K562 (cell line): ENCODE measurements around the gene NET1. TPM values are rescaled to one million over a fixed set of nuclear protein-coding genes. Genes with fewer than 3 reads are reported as not detected.

Experiments used
- ASH1L ChIP-seq: fragments of 450-650 bp; IDR thresholded peaks from 2 replicates; pipeline ENCODE4 v1.6.1; 2018; ENCODE audit warnings: borderline replicate concordance, mild to moderate bottlenecking, low read depth; ENCODE audit not compliant: partially characterized antibody
- BCLAF1 ChIP-seq, 2 experiments: fragments of 450-650 bp in 1 of 2; IDR thresholded peaks; 2 replicates each; pipeline ENCODE4 v1.6.1; 2011 to 2017; ENCODE audit warnings: low read depth in 2 of 2, antibody characterized with exemption in 1 of 2, borderline replicate concordance in 1 of 2, low read length in 1 of 2, mild to moderate bottlenecking in 1 of 2, mixed read lengths in 1 of 2; ENCODE audit not compliant: control insufficient read depth in 1 of 2
- DIDO1 ChIP-seq: fragments of 450-650 bp; IDR thresholded peaks from 2 replicates; pipeline ENCODE4 v1.6.1; 2016; ENCODE audit warnings: low read depth, missing biosample characterization, missing genetic modification characterization
- GTF2F1 ChIP-seq: IDR thresholded peaks from 2 replicates; pipeline ENCODE4 v1.6.1; 2011; ENCODE audit warnings: low read depth, low read length, improper control_type of control experiment
- MAFF ChIP-seq: IDR thresholded peaks from 2 replicates; pipeline ENCODE4 v1.6.1; 2012; ENCODE audit warnings: low read length, improper control_type of control experiment
- MEF2A ChIP-seq: IDR thresholded peaks from 2 replicates; pipeline ENCODE4 v1.6.1; 2011; ENCODE audit warnings: low read depth, mild to moderate bottlenecking, low read length, moderate library complexity; ENCODE audit not compliant: control insufficient read depth
- NKRF ChIP-seq: fragments of 450-650 bp; IDR thresholded peaks from 2 replicates; pipeline ENCODE4 v1.6.1; 2016; ENCODE audit warnings: borderline replicate concordance
- NR4A1 ChIP-seq, 2 experiments: fragments of 250-450 bp in 1 of 2; fragments of 450-650 bp in 1 of 2; sonication (Bioruptor Pico) in 1 of 2; IDR thresholded peaks; 2 replicates each; pipeline versions ENCODE4 v1.4.0 to v1.6.1; 2016 to 2020; ENCODE audit warnings: mild to moderate bottlenecking in 2 of 2, missing compliant biosample characterization in 1 of 2, missing genetic modification characterization in 1 of 2, moderate library complexity in 1 of 2
- PML ChIP-seq: IDR thresholded peaks from 2 replicates; pipeline ENCODE4 v1.6.1; 2012; ENCODE audit warnings: low read length, inconsistent platforms
- RBM14 ChIP-seq: fragments of 200-400 bp; formaldehyde crosslinking; IDR thresholded peaks from 2 replicates; pipeline ENCODE4 v1.6.1; 2018; ENCODE audit warnings: low read depth, mild to moderate bottlenecking, low read length, moderate library complexity, borderline replicate concordance; ENCODE audit not compliant: insufficient read depth
- RCOR1 ChIP-seq, 2 experiments: IDR thresholded peaks; 2 replicates each; pipeline ENCODE4 v1.6.1; 2012; ENCODE audit warnings: low read depth in 2 of 2, low read length in 2 of 2, borderline replicate concordance in 1 of 2, improper control_type of control experiment in 1 of 2
- SMARCA5 ChIP-seq: fragments of 450-650 bp; IDR thresholded peaks from 2 replicates; pipeline ENCODE4 v1.6.1; 2016
- SP2 ChIP-seq: IDR thresholded peaks from 2 replicates; pipeline ENCODE4 v1.6.1; 2011; ENCODE audit warnings: mild to moderate bottlenecking, low read depth, low read length, moderate library complexity; ENCODE audit not compliant: poor library complexity, severe bottlenecking; ENCODE audit errors: extremely low read depth
- STAT5A ChIP-seq: IDR thresholded peaks from 2 replicates; pipeline ENCODE4 v1.6.1; 2012; ENCODE audit warnings: low read length, inconsistent platforms, borderline replicate concordance
- TRIM25 ChIP-seq: fragments of 450-650 bp; IDR thresholded peaks from 2 replicates; pipeline ENCODE4 v1.7.0; 2016; ENCODE audit warnings: borderline replicate concordance
- U2AF2 ChIP-seq: fragments of 200-400 bp; formaldehyde crosslinking; optimal IDR thresholded peaks from 2 replicates; pipeline ENCODE3; 2017; ENCODE audit warnings: low read depth, mild to moderate bottlenecking, low read length
- ZFPM2 ChIP-seq: fragments of 250-450 bp; sonication (Bioruptor Pico); IDR thresholded peaks from 2 replicates; pipeline ENCODE4 v1.5.1; 2022; ENCODE audit warnings: mild to moderate bottlenecking
- ZNF184 ChIP-seq: sonication (generic); formaldehyde crosslinking; IDR thresholded peaks from 2 replicates; pipeline ENCODE4 v1.5.0; 2020; ENCODE audit warnings: missing genetic modification reagents
- ZNF57 ChIP-seq: fragments of 450-650 bp; formaldehyde crosslinking; IDR thresholded peaks from 2 replicates; pipeline ENCODE4 v1.4.0; 2020; ENCODE audit warnings: mild to moderate bottlenecking, moderate library complexity
- ZNF584 ChIP-seq: fragments of 200-800 bp; sonication (Bioruptor generic); IDR thresholded peaks from 2 replicates; pipeline ENCODE4 v1.6.1; 2016; ENCODE audit warnings: low read depth, mild to moderate bottlenecking, missing genetic modification characterization, missing compliant biosample characterization
- ZNF778 ChIP-seq: fragments of 450-650 bp; formaldehyde crosslinking; IDR thresholded peaks from 2 replicates; pipeline ENCODE4 v1.4.0; 2020; ENCODE audit warnings: mild to moderate bottlenecking, moderate library complexity
- polyA plus RNA-seq, 8 experiments: library from polyadenylated mRNA; depleted of rRNA in 4 of 8; stranded (reverse) in 5 of 8; unstranded in 3 of 8; fragments of >200 nt; fragmentation: Nextera tagmentation in 2 of 8; fragmentation: Illumina TruSeq in 1 of 8; extraction: Ambion mirVana in 2 of 8; extraction: Trizol in 1 of 8; gene quantifications; 2 replicates each; pipeline versions ENCODE4 v1.2.1 to v1.2.3, GENCODE V29; 2011 to 2014; ENCODE audit warnings: inconsistent platforms in 1 of 8, missing spikeins in 1 of 8
- total RNA-seq, 7 experiments: library from RNA; depleted of rRNA in 6 of 7; stranded (reverse); fragments of >200 nt in 6 of 7; fragmentation: Illumina TruSeq in 2 of 7; extraction: Trizol in 2 of 7; gene quantifications; 2 replicates each; pipeline versions ENCODE4 v1.2.1 to v1.2.3, GENCODE V29; 2011 to 2021; ENCODE audit warnings: low replicate concordance in 1 of 7

Gene NET1
- total and polyA plus RNA-seq, 9 of the 15 experiments (the other 6 are each of a cell fraction or from before 2014, with no cell fraction given): 47.4 to 258 (median 106) TPM

GRCh38 chr10:5486853-5487235 lies 74.5 kb downstream of the NET1 start (continued):
- TF ChIP-seq NR4A1 (CRISPR knock-in tag; IDR thresholded peaks at IDR 0.05) (no peak), NR4A1 (tag; IDR thresholded peaks at IDR 0.05) (0 out of 2 replicates have a peak, but pooled peaks have one; percentile 16), MAFF (no peak), GTF2F1 (no peak), ZNF778 (CRISPR knock-in tag) (no peak), RCOR1 (IDR thresholded peaks at IDR 0.05; ENCODE audit: borderline replicate concordance in 1 of 2, low read depth in 2 of 2, low read length in 2 of 2) (no peak; a peak in 1 of 4 replicates), ASH1L (no peak), ZNF57 (CRISPR knock-in tag) (no peak), ZNF584 (CRISPR knock-in tag) (no peak), ZNF184 (CRISPR knock-in tag) (no peak), BCLAF1 (IDR thresholded peaks at IDR 0.05; ENCODE audit: borderline replicate concordance in 1 of 2, control insufficient read depth in 1 of 2, low read depth in 2 of 2, low read length in 1 of 2) (no peak), MEF2A (no peak), PML (no peak), STAT5A (no peak), TRIM25 (peak; percentile 37; the same call in 1 of the 2 replicates), SMARCA5 (0 out of 2 replicates have a peak, but pooled peaks have one; percentile 33), SP2 (no peak), ZFPM2 (no peak), DIDO1 (tag) (no peak), RBM14 (no peak), NKRF (peak; percentile 67; the same call in 1 of the 2 replicates), U2AF2 (no peak)
